Upper lobe of right lung (tissue), 1 donor: ENCODE results near the gene CYTH4. TPM values are rescaled to one million over a fixed set of nuclear protein-coding genes. Genes with fewer than 3 reads are reported as not detected.

Experiments used
- ATAC-seq: fragments of 200-7000 bp; cut with Tn5 transposase; one replicate; pipeline ENCODE4 v1.9.1; 2020; ENCODE audit warnings: mild to moderate bottlenecking, moderate library complexity
- DNase-seq: peaks from one replicate; pipeline ENCODE4 v3.0.0-alpha.2; 2020
- H3K27ac ChIP-seq: fragments of 200-600 bp; one replicate; pipeline ENCODE4 v1.8.0; 2022
- H3K27me3 ChIP-seq: fragments of 200-600 bp; one replicate; pipeline ENCODE4 v1.8.0; 2022; ENCODE audit warnings: mild to moderate bottlenecking
- H3K36me3 ChIP-seq: fragments of 200-600 bp; one replicate; pipeline ENCODE4 v1.8.0; 2022
- H3K4me1 ChIP-seq: fragments of 200-600 bp; one replicate; pipeline ENCODE4 v1.8.0; 2022
- H3K4me3 ChIP-seq: fragments of 200-600 bp; one replicate; pipeline ENCODE4 v1.8.0; 2022; ENCODE audit warnings: mild to moderate bottlenecking
- H3K9me3 ChIP-seq: fragments of 200-600 bp; one replicate; pipeline ENCODE4 v1.8.0; 2022
- CTCF ChIP-seq: fragments of 200-600 bp; IDR thresholded peaks from one replicate; pipeline ENCODE4 v1.8.0; 2022; ENCODE audit warnings: antibody characterized with exemption
- intact Hi-C: fragments of 100-400 bp; cut with DNase I; formaldehyde crosslinking; loops from one replicate; pipeline ENCODE4 v1.11.0; 2022
- total RNA-seq: library from RNA; stranded (reverse); fragmentation: NEBNext Ultra II Directional; extraction: Animal tissue kit (Norgen Biotek cat#: 25700); gene quantifications from one replicate; pipeline ENCODE4 v1.2.1, GENCODE V29; 2021
- donor health status: DM: no; HTN: yes; CAD: no; lungs with severe emphysema.

Gene CYTH4
- total RNA-seq, 1 donor from 2014 or later, result 37.9 TPM

GRCh38 chr22:37237371-37238268 lies 44.7 kb upstream of the CYTH4 start:
- no peak for DNase-seq
- no peaks in the 10 kb centered on the region for H3K4me1 ChIP-seq
- ATAC-seq, result no peak

GRCh38 chr22:37239336-37240239 lies 42.7 kb upstream of the CYTH4 start:
- peaks cover 19% of the 10 kb centered on the region for H3K27me3 ChIP-seq
- no peak for TF ChIP-seq CTCF
- H3K27ac ChIP-seq, result no peak overlapping the region
- H3K9me3 ChIP-seq, result no peaks in the 10 kb centered on the region
- peaks cover 5% of the 10 kb centered on the region for H3K36me3 ChIP-seq
- H3K4me1 ChIP-seq, result no peaks in the 10 kb centered on the region
- intact Hi-C loops, result no loop called here
- no peak overlapping the region for H3K4me3 ChIP-seq
- no peak for ATAC-seq
- DNase-seq, result no peak

More at GRCh38 chr22:37237371-37238268, 44.7 kb upstream of the CYTH4 start:
- Histone ChIP-seq H3K36me3 (peaks cover 5% of the 10 kb centered on the region), H3K9me3 (no peaks in the 10 kb centered on the region), H3K4me3 (no peak overlapping the region), H3K27ac (no peak overlapping the region), H3K27me3 (peaks cover 24% of the 10 kb centered on the region)
- intact Hi-C loops, result no loop called here
- TF ChIP-seq CTCF, result no peak

- no peak for ATAC-seq
- H3K4me3 ChIP-seq, result no peak overlapping the region
- H3K27ac ChIP-seq, result no peak overlapping the region
- peaks cover 6% of the 10 kb centered on the region for H3K4me1 ChIP-seq
- no peak for DNase-seq
- TF ChIP-seq CTCF, result no peak
- H3K9me3 ChIP-seq, result no peaks in the 10 kb centered on the region
- H3K36me3 ChIP-seq, result peaks cover 5% of the 10 kb centered on the region
- peaks cover 19% of the 10 kb centered on the region for H3K27me3 ChIP-seq
- intact Hi-C loops, result no loop called here
These were observed 41.9 kb upstream of the CYTH4 start for GRCh38 chr22:37240240-37240940.

GRCh38 chr22:37240941-37241320 lies 41.4 kb upstream of the CYTH4 start:
- Histone ChIP-seq H3K9me3 (no peaks in the 10 kb centered on the region), H3K4me1 (peaks cover 6% of the 10 kb centered on the region), H3K27me3 (peaks cover 19% of the 10 kb centered on the region), H3K4me3 (peak overlapping the region; percentile 59), H3K36me3 (peaks cover 4% of the 10 kb centered on the region), H3K27ac (no peak overlapping the region)
- DNase-seq (no peak), ATAC-seq (no peak)
- no peak for TF ChIP-seq CTCF
- intact Hi-C loops, result no loop called here

- Histone ChIP-seq H3K4me1 (peaks cover 6% of the 10 kb centered on the region), H3K27me3 (peaks cover 15% of the 10 kb centered on the region), H3K36me3 (no peaks in the 10 kb centered on the region), H3K27ac (peak overlapping the region; percentile 4), H3K4me3 (peak overlapping the region; percentile 59), H3K9me3 (no peaks in the 10 kb centered on the region)
- ATAC-seq, result peak; percentile 11
- intact Hi-C loops, result no loop called here
- no peak for DNase-seq
- no peak for TF ChIP-seq CTCF
These were observed 40.8 kb upstream of the CYTH4 start for GRCh38 chr22:37241351-37242142.
